Spleen (tissue), 7 donors: ENCODE results near the gene TRIM69.

Source experiments
- CTCF ChIP-seq, 11 experiments: fragments of 200-600 bp in 7 of 11; fragments of 450-650 bp in 4 of 11; sonication (generic) in 4 of 11; IDR thresholded peaks in 8 of 11; conservative IDR thresholded peaks in 3 of 11; 1 replicate in 7 of 11; 2 replicates in 4 of 11; pipeline versions ENCODE4 v1.4.0 to v1.8.0; 2016 to 2021; ENCODE audit warnings: antibody characterized with exemption in 11 of 11, inconsistent platforms in 4 of 11, mild to moderate bottlenecking in 1 of 11
- POLR2A ChIP-seq, 3 donors: fragments of 450-650 bp; IDR thresholded peaks; one replicate each; pipeline ENCODE4 v1.5.1; 2017; ENCODE audit warnings: antibody characterized with exemption in 3 of 3, mild to moderate bottlenecking in 1 of 3
- donor health status: DM: no; HTN: no; CAD: no; lungs with moderate emphysema.
- donor health status: DM: no; HTN: no; CAD: no.
- donor health status: DM: no; HTN: no; CAD: no.

GRCh38 chr15:44810237-44810636 is 73.9 kb downstream of the TRIM69 start:
- TF ChIP-seq POLR2A (IDR thresholded peaks at IDR 0.05) (no peak), CTCF (IDR thresholded peaks at IDR 0.05 in 8 of 11, conservative IDR thresholded peaks at IDR 0.05 in 3 of 11) (no peak)
